Fibroblast of pulmonary artery (primary cell): ENCODE results near the gene NKAIN2.
"Not testable (repeated sequence)": the region's sequence is repeated elsewhere in the genome, so short reads cannot be mapped to it uniquely, and the experiment has no call there.

Source experiments
- DNase-seq: peaks from one replicate; pipeline ENCODE4 v3.0.0-alpha.2; 2010; ENCODE audit warnings: low read depth
- H3K4me3 ChIP-seq: replicated peaks from 2 replicates; pipeline ENCODE4 v1.5.1; 2011; ENCODE audit warnings: low read depth, mild to moderate bottlenecking, control low read depth, low read length, moderate library complexity
- CTCF ChIP-seq: IDR thresholded peaks from 2 replicates; pipeline ENCODE4 v1.5.1; 2011; ENCODE audit warnings: mild to moderate bottlenecking, control low read depth, low read length, inconsistent platforms; ENCODE audit errors: missing control alignments

NKAIN2 gene

GRCh38 chr6:123966618-123967017 is 163.0 kb downstream of the NKAIN2 start:
- DNase-seq = no peak
- TF ChIP-seq CTCF = no peak

GRCh38 chr6:123967905-123968304 is 164.2 kb downstream of the NKAIN2 start:
- no peak for DNase-seq
- TF ChIP-seq CTCF = no peak
- no peak overlapping the region for H3K4me3 ChIP-seq

More at GRCh38 chr6:123966618-123967017, 163.0 kb downstream of the NKAIN2 start:
- H3K4me3 ChIP-seq = no peak overlapping the region

- no peak for TF ChIP-seq CTCF
Measured at GRCh38 chr6:123972600-123973294, 169.1 kb downstream of the NKAIN2 start.

DNA sequence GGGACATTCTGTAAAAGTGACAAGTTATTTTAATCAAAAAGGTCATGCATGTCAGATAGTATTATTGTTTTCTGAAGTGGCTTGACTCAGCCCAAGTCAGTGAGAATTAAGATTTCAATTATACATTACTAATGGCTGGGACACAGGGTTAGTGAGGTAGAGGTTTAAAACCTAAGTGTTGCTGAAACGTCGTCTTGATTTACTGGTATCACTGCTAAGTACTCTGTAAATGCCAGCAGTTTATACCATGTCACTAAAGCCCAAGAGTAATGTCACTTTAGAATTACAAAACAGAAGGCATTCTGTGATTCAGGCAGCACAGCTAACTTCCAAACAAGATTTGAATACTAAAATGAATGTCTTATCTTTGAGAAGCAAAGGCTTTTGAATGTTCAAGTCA is 176.6 kb downstream of the NKAIN2 start:
- no peak for TF ChIP-seq CTCF
- no peak overlapping the region for H3K4me3 ChIP-seq
- DNase-seq = no peak

More at GRCh38 chr6:123972600-123973294, 169.1 kb downstream of the NKAIN2 start:
- H3K4me3 ChIP-seq = no peak overlapping the region
- DNase-seq = no peak

GRCh38 chr6:123986938-123987337 is 183.3 kb downstream of the NKAIN2 start:
- DNase-seq = no peak
- TF ChIP-seq CTCF = no peak
- no peak overlapping the region for H3K4me3 ChIP-seq

- not testable (repeated sequence) for DNase-seq, H3K4me3 ChIP-seq
Measured at GRCh38 chr6:123989918-123990317, 186.3 kb downstream of the NKAIN2 start.

DNA sequence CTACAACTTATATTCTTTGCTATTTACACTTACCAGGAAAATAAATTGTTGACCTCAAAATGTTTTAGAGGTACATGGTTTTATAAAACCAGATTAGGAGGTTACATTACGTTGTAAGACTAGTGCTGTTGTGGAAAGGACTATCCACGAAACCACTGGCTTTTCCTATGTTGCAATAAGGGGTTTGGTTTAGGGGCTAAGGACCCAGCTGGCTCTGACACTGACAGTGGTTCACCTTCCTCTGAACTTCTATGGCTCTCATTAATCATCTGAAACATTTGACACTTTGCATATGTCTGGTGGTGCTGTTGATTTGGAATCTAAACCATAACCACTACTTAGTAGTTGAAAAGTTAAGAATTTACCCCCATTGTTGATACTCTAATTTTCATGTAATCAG is 186.7 kb downstream of the NKAIN2 start:
- no peak overlapping the region for H3K4me3 ChIP-seq
- no peak for DNase-seq
- no peak for TF ChIP-seq CTCF
